HFFc6 (cell line): Measurements from ENCODE around the gene CEND1. TPM values are rescaled to one million over a fixed set of nuclear protein-coding genes. Genes with fewer than 3 reads are reported as not detected.

Experiments
- DNase-seq: peaks from one replicate; pipeline ENCODE4 v3.0.0-alpha.2; 2018
- H3K27ac Mint-ChIP-seq: 2 replicates; pipeline ENCODE4 v1.8.0; 2020; ENCODE audit warnings: mild to moderate bottlenecking, mixed read lengths
- H3K27me3 Mint-ChIP-seq: 2 replicates; pipeline ENCODE4 v1.8.0; 2021; ENCODE audit warnings: mild to moderate bottlenecking, moderate library complexity, mixed read lengths; ENCODE audit not compliant: insufficient read depth
- H3K36me3 Mint-ChIP-seq: 2 replicates; pipeline ENCODE4 v1.8.0; 2021; ENCODE audit warnings: low read depth, mixed read lengths
- H3K4me1 Mint-ChIP-seq: 2 replicates; pipeline ENCODE4 v1.8.0; 2020; ENCODE audit warnings: low read depth, mixed read lengths
- H3K4me3 Mint-ChIP-seq: 2 replicates; pipeline ENCODE4 v1.8.0; 2020; ENCODE audit warnings: mild to moderate bottlenecking, moderate library complexity, mixed read lengths
- H3K9me3 Mint-ChIP-seq: 2 replicates; pipeline ENCODE4 v1.8.0; 2020; ENCODE audit warnings: mild to moderate bottlenecking, mixed read lengths
- total RNA-seq, 6 experiments: library from RNA; stranded (reverse); fragmentation: NEBNext Ultra II Directional; extraction: Animal tissue kit (Norgen Biotek cat#: 25700); gene quantifications; 2 replicates in 1 of 6; 3 replicates in 5 of 6; pipeline ENCODE4 v1.2.3, GENCODE V29; 2021
- TF ChIP-seq, protein P1 (sequence below): fragments of 200-600 bp; sonication (generic); IDR thresholded peaks from 2 replicates; pipeline ENCODE4 v1.5.0; 2021; ENCODE audit warnings: antibody characterized with exemption, mild to moderate bottlenecking

CEND1 gene
- total RNA-seq, 6 experiments from 2014 or later, result 8.2 to 12.2 (median 11.0) TPM

DNA sequence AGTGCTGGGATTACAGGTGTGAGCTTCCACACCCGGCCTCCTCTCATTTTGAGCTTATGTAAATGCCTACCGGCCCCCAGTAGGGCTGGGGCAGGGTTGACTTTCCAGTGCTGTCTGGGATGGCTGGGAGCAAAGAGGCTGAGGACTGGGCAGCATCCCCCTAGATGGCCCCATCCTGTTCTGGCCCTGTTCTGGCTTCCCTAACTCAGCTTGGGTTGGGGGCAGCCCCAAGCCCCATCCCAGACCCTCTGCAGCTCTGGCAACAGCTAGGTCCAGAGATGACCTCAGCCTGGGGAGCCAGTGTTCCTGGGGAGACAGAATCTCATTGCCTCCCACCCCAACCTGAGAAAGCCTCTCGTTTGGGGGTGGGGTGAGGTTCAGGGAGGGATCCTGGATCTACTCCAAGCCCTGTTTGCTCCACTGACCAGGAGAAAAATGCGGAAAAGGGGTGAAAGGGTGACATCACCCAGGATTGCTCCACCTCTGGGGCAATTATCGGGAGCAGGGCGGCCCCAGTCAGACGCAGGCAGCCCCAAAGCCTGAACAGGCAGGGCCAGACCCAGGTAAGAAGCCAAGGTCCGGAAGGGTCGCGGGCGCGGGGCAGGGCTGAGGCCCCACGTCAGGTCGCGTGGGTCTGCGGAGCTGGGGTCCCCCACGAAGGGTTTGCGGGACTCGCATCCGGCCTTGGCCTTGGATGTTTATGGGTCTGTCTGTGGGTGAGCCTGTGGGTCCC, 28.7 kb upstream of the CEND1 start, which contains the start of gene PNPLA2:
Gene PNPLA2 (plus strand): TSS at position 519 of the 733 bp plus-strand sequence. CDS start 805 bp downstream, outside the sequence.
- no peaks in the 10 kb centered on the region for H3K36me3 Mint-ChIP-seq
- H3K4me1 Mint-ChIP-seq, result peaks cover 17% of the 10 kb centered on the region
- peak; percentile 72 for DNase-seq
- peak within 1 kb of the TSS; percentile 88 for H3K27ac Mint-ChIP-seq
- H3K4me3 Mint-ChIP-seq, result peak within 1 kb of the TSS; percentile 90
- TF ChIP-seq, protein P1, sequence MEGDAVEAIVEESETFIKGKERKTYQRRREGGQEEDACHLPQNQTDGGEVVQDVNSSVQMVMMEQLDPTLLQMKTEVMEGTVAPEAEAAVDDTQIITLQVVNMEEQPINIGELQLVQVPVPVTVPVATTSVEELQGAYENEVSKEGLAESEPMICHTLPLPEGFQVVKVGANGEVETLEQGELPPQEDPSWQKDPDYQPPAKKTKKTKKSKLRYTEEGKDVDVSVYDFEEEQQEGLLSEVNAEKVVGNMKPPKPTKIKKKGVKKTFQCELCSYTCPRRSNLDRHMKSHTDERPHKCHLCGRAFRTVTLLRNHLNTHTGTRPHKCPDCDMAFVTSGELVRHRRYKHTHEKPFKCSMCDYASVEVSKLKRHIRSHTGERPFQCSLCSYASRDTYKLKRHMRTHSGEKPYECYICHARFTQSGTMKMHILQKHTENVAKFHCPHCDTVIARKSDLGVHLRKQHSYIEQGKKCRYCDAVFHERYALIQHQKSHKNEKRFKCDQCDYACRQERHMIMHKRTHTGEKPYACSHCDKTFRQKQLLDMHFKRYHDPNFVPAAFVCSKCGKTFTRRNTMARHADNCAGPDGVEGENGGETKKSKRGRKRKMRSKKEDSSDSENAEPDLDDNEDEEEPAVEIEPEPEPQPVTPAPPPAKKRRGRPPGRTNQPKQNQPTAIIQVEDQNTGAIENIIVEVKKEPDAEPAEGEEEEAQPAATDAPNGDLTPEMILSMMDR, result no peak
- H3K9me3 Mint-ChIP-seq, result no peaks in the 10 kb centered on the region
- peaks cover 12% of the 10 kb centered on the region for H3K27me3 Mint-ChIP-seq

DNA sequence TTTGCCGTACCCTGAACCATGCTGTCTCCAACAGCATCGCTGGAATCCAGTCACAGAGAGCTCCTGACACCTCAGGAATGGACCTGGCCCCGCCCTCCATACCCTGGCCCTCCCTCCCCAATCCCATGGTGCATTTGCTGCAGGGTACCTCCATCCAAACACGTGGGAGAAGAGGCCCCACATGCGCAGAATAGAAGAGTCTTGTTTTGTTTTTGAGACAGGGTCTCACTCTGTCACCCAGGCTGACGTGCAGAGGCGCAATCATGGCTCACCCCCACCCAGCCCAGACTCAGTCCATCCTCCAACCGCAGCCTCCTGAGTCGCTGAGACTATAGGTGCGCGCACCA, 26.5 kb upstream of the CEND1 start:
- no peak for DNase-seq
- no peaks in the 10 kb centered on the region for H3K9me3 Mint-ChIP-seq

DNA sequence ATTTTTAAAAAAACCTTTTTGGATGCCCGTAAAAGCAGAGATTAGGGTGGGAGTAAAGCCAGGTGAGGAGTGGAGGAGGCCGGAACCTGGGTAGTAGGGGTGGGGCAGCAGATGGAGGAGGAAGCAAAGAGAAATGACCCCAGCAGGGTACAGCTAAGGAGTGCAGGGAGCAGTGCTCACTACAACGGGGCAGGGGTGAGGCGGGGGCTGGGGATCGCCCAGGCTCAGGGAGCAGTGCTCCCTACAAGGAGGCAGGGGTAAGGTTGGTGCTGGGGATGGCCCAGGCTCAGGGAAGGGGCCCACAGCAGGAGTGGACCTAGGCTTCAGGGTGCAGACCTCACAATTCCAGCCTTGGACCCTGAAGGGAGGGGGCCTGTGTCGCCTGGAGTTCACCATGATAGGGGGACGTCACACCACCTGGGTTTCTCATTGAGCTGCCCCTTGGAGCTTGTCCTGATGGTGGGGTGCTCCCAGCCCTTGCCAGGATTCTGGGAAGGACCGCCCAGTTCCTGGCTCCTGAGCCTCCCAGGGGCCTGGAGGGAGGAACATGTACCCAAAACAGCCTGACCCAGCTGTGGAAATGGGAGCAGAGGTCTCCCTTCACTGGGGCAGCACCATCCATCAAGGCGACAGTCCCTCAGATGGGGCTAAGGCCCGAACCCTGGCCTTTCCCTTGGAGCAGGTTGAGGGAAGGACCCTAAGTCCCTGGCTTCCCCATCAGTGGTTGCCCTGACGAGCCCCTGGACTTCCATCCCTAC, 26.0 kb upstream of the CEND1 start:
- H3K4me3 Mint-ChIP-seq, result no peak overlapping the region
- H3K27ac Mint-ChIP-seq, result peak overlapping the region; percentile 33; the same call in 1 of the 2 replicates
- no peaks in the 10 kb centered on the region for H3K9me3 Mint-ChIP-seq
- peaks cover 20% of the 10 kb centered on the region for H3K27me3 Mint-ChIP-seq
- DNase-seq, result no peak
- peaks cover 26% of the 10 kb centered on the region for H3K4me1 Mint-ChIP-seq
- H3K36me3 Mint-ChIP-seq, result peaks cover 18% of the 10 kb centered on the region
- TF ChIP-seq, protein P1, result no peak

More for the DNA sequence above, 26.5 kb upstream of the CEND1 start:
- Mint-ChIP-seq H3K4me1 (peaks cover 26% of the 10 kb centered on the region), H3K27ac (no peak overlapping the region), H3K27me3 (peaks cover 18% of the 10 kb centered on the region), H3K36me3 (peaks cover 13% of the 10 kb centered on the region), H3K4me3 (no peak overlapping the region)
- TF ChIP-seq, protein P1, result no peak

DNA sequence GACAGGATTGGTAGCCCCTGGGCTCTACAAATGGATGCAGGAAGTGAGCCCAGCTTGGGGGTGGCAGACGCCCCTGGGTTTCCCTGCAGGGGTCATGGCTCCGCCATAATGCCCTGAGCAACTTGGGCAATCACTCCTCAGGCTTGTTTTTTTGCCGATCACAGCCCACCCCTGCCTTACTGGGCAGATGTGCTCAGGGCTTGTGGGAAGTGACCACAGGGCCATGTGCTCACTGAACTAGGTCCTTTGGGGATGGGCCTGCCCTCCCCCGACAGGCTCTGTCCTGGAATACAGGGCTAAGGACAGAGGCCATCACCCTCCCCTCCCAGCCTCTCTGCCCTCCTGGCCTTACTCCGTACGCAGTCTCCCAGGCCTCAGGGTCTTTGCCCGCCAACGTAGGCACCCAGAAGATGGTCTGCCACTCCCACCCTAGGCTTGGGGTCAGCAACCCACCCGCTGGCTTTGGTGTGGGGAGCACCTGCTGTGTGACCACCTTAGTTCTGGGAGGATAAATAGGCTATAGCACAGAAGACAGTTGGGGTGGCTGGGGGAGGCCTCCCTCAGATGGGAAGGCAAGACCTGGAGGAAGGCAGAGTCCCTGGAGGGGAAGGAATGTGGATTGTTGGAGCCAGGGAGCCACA, 23.7 kb upstream of the CEND1 start:
- peak overlapping the region; percentile 68 for H3K27ac Mint-ChIP-seq
- H3K27me3 Mint-ChIP-seq, result peaks cover 25% of the 10 kb centered on the region
- DNase-seq, result no peak
- no peaks in the 10 kb centered on the region for H3K9me3 Mint-ChIP-seq
- no peak overlapping the region for H3K4me3 Mint-ChIP-seq
- H3K4me1 Mint-ChIP-seq, result peaks cover 30% of the 10 kb centered on the region
- TF ChIP-seq, protein P1, result no peak
- peaks cover 30% of the 10 kb centered on the region for H3K36me3 Mint-ChIP-seq

DNA sequence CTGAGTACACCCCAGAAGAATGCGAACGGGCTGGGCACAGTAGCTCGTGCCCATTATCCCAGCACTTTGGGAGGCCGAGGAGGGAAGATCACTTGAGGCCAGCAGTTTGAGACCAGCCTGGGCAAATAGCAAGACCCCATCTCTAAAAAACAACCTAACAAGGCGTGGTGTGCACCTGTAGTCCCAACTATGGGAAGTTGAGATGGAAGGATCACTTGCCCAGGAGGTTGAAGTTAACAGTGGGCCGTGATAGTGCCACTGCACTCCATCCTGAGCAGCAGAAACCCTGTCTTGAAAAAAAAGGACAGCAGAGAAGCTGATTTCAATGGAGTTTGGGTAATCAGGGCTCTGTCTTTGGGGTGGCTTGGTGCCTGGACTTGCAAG, 23.2 kb upstream of the CEND1 start:
- peaks cover 30% of the 10 kb centered on the region for H3K36me3 Mint-ChIP-seq
- H3K4me3 Mint-ChIP-seq, result no peak overlapping the region
- peaks cover 26% of the 10 kb centered on the region for H3K4me1 Mint-ChIP-seq
- TF ChIP-seq, protein P1, result no peak
- DNase-seq, result no peak
- H3K27me3 Mint-ChIP-seq, result peaks cover 25% of the 10 kb centered on the region
- no peaks in the 10 kb centered on the region for H3K9me3 Mint-ChIP-seq
- no peak overlapping the region; the same call in 1 of the 2 replicates for H3K27ac Mint-ChIP-seq
